Measurements from ENCODE around the gene ZDHHC20. TPM values are rescaled to one million over a fixed set of nuclear protein-coding genes. Genes with fewer than 3 reads are reported as not detected.

Gene ZDHHC20
- total and polyA plus RNA-seq, 9 donors: 16.3 to 54.2 (median 32.1) TPM

GRCh38 chr13:21483748-21484147 lies 24.6 kb upstream of the ZDHHC20 start:
- H3K9me3 ChIP-seq: no peaks in the 10 kb centered on the region
- DNase-seq: no peak
- H3K4me3 ChIP-seq: no peak overlapping the region
- no peak for TF ChIP-seq POLR2A (IDR thresholded peaks at IDR 0.05)
- no peak for TF ChIP-seq EP300 (IDR thresholded peaks at IDR 0.05)
- TF ChIP-seq CTCF (IDR thresholded peaks at IDR 0.05): no peak
- 86 to 91% (median 88%) methylated on average over 24 of the region's 24 CpGs for WGBS, 3 donors
- no peaks in the 10 kb centered on the region for H3K27me3 ChIP-seq
- H3K4me1 ChIP-seq (ENCODE audit: insufficient read depth): no peaks in the 10 kb centered on the region
- H3K36me3 ChIP-seq: no peaks in the 10 kb centered on the region
- intact Hi-C loops (cut with DNase I): no loop called here
- no peak overlapping the region for H3K27ac ChIP-seq

GRCh38 chr13:21481359-21481758 lies 22.3 kb upstream of the ZDHHC20 start:
- H3K4me1 ChIP-seq (ENCODE audit: insufficient read depth): peaks cover 2% of the 10 kb centered on the region
- H3K9me3 ChIP-seq: no peaks in the 10 kb centered on the region
- no peak overlapping the region for H3K4me3 ChIP-seq
- no peaks in the 10 kb centered on the region for H3K36me3 ChIP-seq
- WGBS, 3 donors: 46 to 50% (median 49%) methylated on average over 6 of the region's 6 CpGs
- H3K27me3 ChIP-seq: no peaks in the 10 kb centered on the region
- no peak overlapping the region for H3K27ac ChIP-seq
- no peak for DNase-seq
- intact Hi-C loops (cut with DNase I): no loop called here
- TF ChIP-seq POLR2A (IDR thresholded peaks at IDR 0.05) (no peak), CTCF (IDR thresholded peaks at IDR 0.05) (no peak), EP300 (IDR thresholded peaks at IDR 0.05) (no peak)

GRCh38 chr13:21478881-21479808 lies 20.0 kb upstream of the ZDHHC20 start:
- DNase-seq: peak in 2 of 5 donors; percentile 27 to 51
- H3K9me3 ChIP-seq: no peaks in the 10 kb centered on the region
- peaks cover 2% of the 10 kb centered on the region for H3K4me1 ChIP-seq (ENCODE audit: insufficient read depth)
- no peak overlapping the region for H3K27ac ChIP-seq
- no peaks in the 10 kb centered on the region for H3K36me3 ChIP-seq
- H3K4me3 ChIP-seq: no peak overlapping the region
- TF ChIP-seq POLR2A (IDR thresholded peaks at IDR 0.05) (no peak), CTCF (IDR thresholded peaks at IDR 0.05) (peak; percentile 38 to 58 (median 43))
- H3K27me3 ChIP-seq: no peaks in the 10 kb centered on the region
- intact Hi-C loops (cut with DNase I): loop anchor here (5.0 to 10.0 kb wide), 4 partner anchors 182 to 537 kb away; no protein-coding TSS in a partner anchor
- 9 to 15% (median 10%) methylated on average over 8 of the region's 8 CpGs for WGBS, 3 donors

GRCh38 chr13:21476893-21477472 lies 17.9 kb upstream of the ZDHHC20 start:
- DNase-seq: peak; percentile 56 to 79 (median 75)
- no peaks in the 10 kb centered on the region for H3K9me3 ChIP-seq
- 2 to 3% (median 2%) methylated on average over 18 of the region's 18 CpGs for WGBS, 3 donors
- no peak for TF ChIP-seq POLR2A (IDR thresholded peaks at IDR 0.05)
- TF ChIP-seq CTCF (IDR thresholded peaks at IDR 0.05): peak; percentile 56 to 71 (median 61)
- peaks cover 2% of the 10 kb centered on the region for H3K4me1 ChIP-seq (ENCODE audit: insufficient read depth)
- H3K4me3 ChIP-seq: peak overlapping the region; percentile 29
- intact Hi-C loops (cut with DNase I): loop anchor here (5.0 to 10.0 kb wide), 4 partner anchors 180 to 535 kb away; no protein-coding TSS in a partner anchor
- no peak overlapping the region for H3K27ac ChIP-seq
- H3K27me3 ChIP-seq: no peaks in the 10 kb centered on the region
- H3K36me3 ChIP-seq: no peaks in the 10 kb centered on the region

All from ovary (tissue), 9 donors.